ENCODE data around the gene RAE1.

Gene RAE1

GRCh38 chr20:57386762-57387161, 35.7 kb downstream of the RAE1 start:
- in situ Hi-C loops (cut with HindIII; ENCODE audit: low sequenced_read_pairs): no loop called here

GRCh38 chr20:57387463-57387862, 36.4 kb downstream of the RAE1 start:
- in situ Hi-C loops (cut with HindIII; ENCODE audit: low sequenced_read_pairs): no loop called here

- in situ Hi-C loops (cut with HindIII; ENCODE audit: low sequenced_read_pairs): no loop called here
Measured at GRCh38 chr20:57387945-57388371, 36.9 kb downstream of the RAE1 start.

- in situ Hi-C loops (cut with HindIII; ENCODE audit: low sequenced_read_pairs): no loop called here
Measured at GRCh38 chr20:57388953-57389694, 38.1 kb downstream of the RAE1 start.

- in situ Hi-C loops (cut with HindIII; ENCODE audit: low sequenced_read_pairs): no loop called here
Measured at GRCh38 chr20:57389695-57390603, 38.9 kb downstream of the RAE1 start.

GRCh38 chr20:57390604-57391438, 39.8 kb downstream of the RAE1 start, which contains the start of gene RBM38:
Gene RBM38 (plus strand): TSS chr20:57391396. CDS start chr20:57391582, 186 bp downstream.
- in situ Hi-C loops (cut with HindIII; ENCODE audit: low sequenced_read_pairs): no loop called here

GRCh38 chr20:57391439-57392301, 40.6 kb downstream of the RAE1 start:
- in situ Hi-C loops (cut with HindIII; ENCODE audit: low sequenced_read_pairs): no loop called here

- in situ Hi-C loops (cut with HindIII; ENCODE audit: low sequenced_read_pairs): no loop called here
Measured at GRCh38 chr20:57392512-57393271, 41.6 kb downstream of the RAE1 start.

GRCh38 chr20:57393321-57394120, 42.5 kb downstream of the RAE1 start:
- in situ Hi-C loops (cut with HindIII; ENCODE audit: low sequenced_read_pairs): no loop called here

GRCh38 chr20:57394121-57395082, 43.3 kb downstream of the RAE1 start:
- in situ Hi-C loops (cut with HindIII; ENCODE audit: low sequenced_read_pairs): no loop called here

- in situ Hi-C loops (cut with HindIII; ENCODE audit: low sequenced_read_pairs): no loop called here
Measured at GRCh38 chr20:57395111-57395966, 44.3 kb downstream of the RAE1 start.

GRCh38 chr20:57396212-57396983, 45.3 kb downstream of the RAE1 start:
- in situ Hi-C loops (cut with HindIII; ENCODE audit: low sequenced_read_pairs): no loop called here

- in situ Hi-C loops (cut with HindIII; ENCODE audit: low sequenced_read_pairs): no loop called here
Measured at GRCh38 chr20:57396984-57397692, 46.1 kb downstream of the RAE1 start.

- in situ Hi-C loops (cut with HindIII; ENCODE audit: low sequenced_read_pairs): no loop called here
Measured at GRCh38 chr20:57397693-57398108, 46.6 kb downstream of the RAE1 start.

GRCh38 chr20:57398231-57398821, 47.3 kb downstream of the RAE1 start:
- in situ Hi-C loops (cut with HindIII; ENCODE audit: low sequenced_read_pairs): no loop called here

Data from DLD1 (cell line).